ENCODE measurements around the gene CACNA1F.

The CACNA1F gene

GRCh38 chrX:49249071-49249470, 15.9 kb upstream of the CACNA1F start:
- ChIA-PET CTCF (no interaction called here), POLR2A (no interaction called here)
- no peak overlapping the region for H3K4me3 ChIP-seq (ENCODE audit: low read depth, low read length)
- TF ChIP-seq CTCF (IDR thresholded peaks at IDR 0.05; ENCODE audit: insufficient read depth, low read length, missing control alignments): no peak
- DNase-seq (ENCODE audit: low read depth, low spot score): no peak

GRCh38 chrX:49247916-49248811, 15.0 kb upstream of the CACNA1F start:
- no peak for TF ChIP-seq CTCF (IDR thresholded peaks at IDR 0.05; ENCODE audit: insufficient read depth, low read length, missing control alignments)
- no peak for DNase-seq (ENCODE audit: low read depth, low spot score)
- ChIA-PET CTCF (no interaction called here), POLR2A (no interaction called here)
- H3K4me3 ChIP-seq (ENCODE audit: low read depth, low read length): no peak overlapping the region

GRCh38 chrX:49247346-49247745, 14.2 kb upstream of the CACNA1F start:
- POLR2A ChIA-PET: no interaction called here
- TF ChIP-seq CTCF (IDR thresholded peaks at IDR 0.05; ENCODE audit: insufficient read depth, low read length, missing control alignments): no peak
- CTCF ChIA-PET: no interaction called here
- no peak overlapping the region for H3K4me3 ChIP-seq (ENCODE audit: low read depth, low read length)
- DNase-seq (ENCODE audit: low read depth, low spot score): no peak

GRCh38 chrX:49246541-49246940, 13.4 kb upstream of the CACNA1F start:
- H3K4me3 ChIP-seq (ENCODE audit: low read depth, low read length): no peak overlapping the region
- no peak for DNase-seq (ENCODE audit: low read depth, low spot score)
- CTCF ChIA-PET: no interaction called here
- POLR2A ChIA-PET: no interaction called here
- no peak for TF ChIP-seq CTCF (IDR thresholded peaks at IDR 0.05; ENCODE audit: insufficient read depth, low read length, missing control alignments)

- TF ChIP-seq CTCF (IDR thresholded peaks at IDR 0.05; ENCODE audit: insufficient read depth, low read length, missing control alignments): no peak
- POLR2A ChIA-PET: no interaction called here
- DNase-seq (ENCODE audit: low read depth, low spot score): no peak
- H3K4me3 ChIP-seq (ENCODE audit: low read depth, low read length): no peak overlapping the region
- CTCF ChIA-PET: no interaction called here
These were observed 11.1 kb upstream of the CACNA1F start for GRCh38 chrX:49244207-49244606.

- ChIA-PET POLR2A (no interaction called here), CTCF (interaction anchor here (1.5 kb wide), 1 partner anchor 51 kb away, joined by 5 read pairs; no protein-coding TSS in a partner anchor)
- DNase-seq (ENCODE audit: low read depth, low spot score): no peak
- no peak overlapping the region for H3K4me3 ChIP-seq (ENCODE audit: low read depth, low read length)
- no peak for TF ChIP-seq CTCF (IDR thresholded peaks at IDR 0.05; ENCODE audit: insufficient read depth, low read length, missing control alignments)
These were observed 10.0 kb upstream of the CACNA1F start for GRCh38 chrX:49243166-49243565.
